ENCODE results near the gene LMAN2. TPM values are rescaled to one million over a fixed set of nuclear protein-coding genes. Genes with fewer than 3 reads are reported as not detected.

LMAN2 gene
- total RNA-seq, 4 donors from 2014 or later, result 236 to 322 (median 293) TPM

- H3K27ac ChIP-seq, result no peak overlapping the region
- in situ Hi-C loops (cut with MboI; ENCODE audit: low pct_ligation_motif_present in 1 of 4, low pct_unique_long_range_greater_than_20kb in 1 of 4, low sequenced_read_pairs in 3 of 4), result no loop called here
- 76% methylated on average over 9 of the region's 15 CpGs; no CpG with 5 or more reads in 1 of the 2 donors for WGBS, 2 donors (ENCODE audit: low coverage in 1 of 2)
- intact Hi-C loops (cut with DNase I; ENCODE audit: low total_unique reads), result no loop called here
- TF ChIP-seq POLR2AphosphoS5 (IDR thresholded peaks at IDR 0.05) (no peak), POLR2A (IDR thresholded peaks at IDR 0.05) (no peak), EP300 (IDR thresholded peaks at IDR 0.05; ENCODE audit: low read depth) (no peak), CTCF (IDR thresholded peaks at IDR 0.05) (no peak)
- no peaks in the 10 kb centered on the region for H3K27me3 ChIP-seq
- no peaks in the 10 kb centered on the region for H3K9me3 ChIP-seq
- DNase-seq, result no peak
- peaks cover 0 to 46% (median 21%) of the 10 kb centered on the region in 4 donors for H3K36me3 ChIP-seq
- H3K4me1 ChIP-seq, result no peaks in the 10 kb centered on the region
- H3K4me3 ChIP-seq, result no peak overlapping the region
These were observed 17.3 kb downstream of the LMAN2 start for GRCh38 chr5:177334155-177334551.

- WGBS, 2 donors (ENCODE audit: low coverage in 1 of 2), result 92% methylated on average over 16 of the region's 16 CpGs; no CpG with 5 or more reads in 1 of the 2 donors
- in situ Hi-C loops (cut with MboI; ENCODE audit: low pct_ligation_motif_present in 1 of 4, low pct_unique_long_range_greater_than_20kb in 1 of 4, low sequenced_read_pairs in 3 of 4), result no loop called here
- no peak overlapping the region for H3K27ac ChIP-seq
- no peak overlapping the region for H3K4me3 ChIP-seq
- DNase-seq, result no peak
- peaks cover 0 to 46% (median 21%) of the 10 kb centered on the region in 4 donors for H3K36me3 ChIP-seq
- H3K4me1 ChIP-seq, result no peaks in the 10 kb centered on the region
- TF ChIP-seq EP300 (IDR thresholded peaks at IDR 0.05; ENCODE audit: low read depth), result no peak
- TF ChIP-seq POLR2A (IDR thresholded peaks at IDR 0.05), result no peak
- TF ChIP-seq CTCF (IDR thresholded peaks at IDR 0.05), result no peak
- no peak for TF ChIP-seq POLR2AphosphoS5 (IDR thresholded peaks at IDR 0.05)
- H3K9me3 ChIP-seq, result no peaks in the 10 kb centered on the region
- no peaks in the 10 kb centered on the region for H3K27me3 ChIP-seq
- intact Hi-C loops (cut with DNase I; ENCODE audit: low total_unique reads), result no loop called here
These were observed 17.9 kb downstream of the LMAN2 start for GRCh38 chr5:177333420-177334154.

- WGBS, 2 donors (ENCODE audit: low coverage in 1 of 2), result 95% methylated on average over 13 of the region's 13 CpGs; no CpG with 5 or more reads in 1 of the 2 donors
- no peak overlapping the region for H3K4me3 ChIP-seq
- H3K4me1 ChIP-seq, result no peaks in the 10 kb centered on the region
- H3K27ac ChIP-seq, result no peak overlapping the region
- no peaks in the 10 kb centered on the region for H3K9me3 ChIP-seq
- intact Hi-C loops (cut with DNase I; ENCODE audit: low total_unique reads), result no loop called here
- DNase-seq, result no peak
- no peak for TF ChIP-seq POLR2A (IDR thresholded peaks at IDR 0.05)
- TF ChIP-seq EP300 (IDR thresholded peaks at IDR 0.05; ENCODE audit: low read depth), result no peak
- TF ChIP-seq POLR2AphosphoS5 (IDR thresholded peaks at IDR 0.05), result no peak
- TF ChIP-seq CTCF (IDR thresholded peaks at IDR 0.05), result no peak
- H3K36me3 ChIP-seq, result peaks cover 0 to 46% (median 21%) of the 10 kb centered on the region in 4 donors
- in situ Hi-C loops (cut with MboI; ENCODE audit: low pct_ligation_motif_present in 1 of 4, low pct_unique_long_range_greater_than_20kb in 1 of 4, low sequenced_read_pairs in 3 of 4), result no loop called here
- H3K27me3 ChIP-seq, result no peaks in the 10 kb centered on the region
These were observed 18.6 kb downstream of the LMAN2 start for GRCh38 chr5:177332896-177333260.

GRCh38 chr5:177332031-177332895 lies 19.2 kb downstream of the LMAN2 start:
- no peak for DNase-seq
- Histone ChIP-seq H3K27ac (no peak overlapping the region), H3K9me3 (no peaks in the 10 kb centered on the region), H3K36me3 (peaks cover 0 to 44% (median 18%) of the 10 kb centered on the region in 4 donors), H3K4me1 (no peaks in the 10 kb centered on the region), H3K4me3 (no peak overlapping the region), H3K27me3 (no peaks in the 10 kb centered on the region)
- WGBS, 2 donors (ENCODE audit: low coverage in 1 of 2), result 91 to 92% methylated on average over 6 to 33 of the region's 35 CpGs
- in situ Hi-C loops (cut with MboI; ENCODE audit: low pct_ligation_motif_present in 1 of 4, low pct_unique_long_range_greater_than_20kb in 1 of 4, low sequenced_read_pairs in 3 of 4), result no loop called here
- TF ChIP-seq CTCF (IDR thresholded peaks at IDR 0.05) (no peak), POLR2AphosphoS5 (IDR thresholded peaks at IDR 0.05) (no peak), POLR2A (IDR thresholded peaks at IDR 0.05) (no peak), EP300 (IDR thresholded peaks at IDR 0.05; ENCODE audit: low read depth) (no peak)
- intact Hi-C loops (cut with DNase I; ENCODE audit: low total_unique reads), result no loop called here

Measured in transverse colon (tissue), 4 donors.